Measurements from ENCODE around the gene GALE.

Gene GALE

GRCh38 chr1:23777979-23778814 lies 22.4 kb downstream of the GALE start, which contains the start of gene PITHD1:
Gene PITHD1, plus strand, starts transcription at chr1:23778418. Its CDS starts 98 bp downstream, at chr1:23778516.
- TF ChIP-seq Cebpa-rat (IDR thresholded peaks at IDR 0.05), result no peak
- Histone ChIP-seq H3K27me3 (no peaks in the 10 kb centered on the region), H3K4me1 (peaks cover 26 to 52% (median 39%) of the 10 kb centered on the region in 10 experiments), H3K4me2 (peak within 1 kb of the TSS; percentile 87 to 100 (median 97)), H3K36me3 (peaks cover 23 to 37% (median 35%) of the 10 kb centered on the region in 11 experiments; a peak in 21 of 22 replicates), H3K9ac (peak within 1 kb of the TSS; percentile 86 to 97 (median 92)), H3K9me3 (replicated peaks in 1 of 11) (no peaks in the 10 kb centered on the region), H4K20me1 (peaks cover 0 to 45% (median 18%) of the 10 kb centered on the region in 11 experiments; a peak in 19 of 22 replicates), H3K4me3 (peak within 1 kb of the TSS; percentile 72 to 92 (median 84)), H3K27ac (peak within 1 kb of the TSS; percentile 70 to 89 (median 82); a peak in 21 of 22 replicates)

DNA sequence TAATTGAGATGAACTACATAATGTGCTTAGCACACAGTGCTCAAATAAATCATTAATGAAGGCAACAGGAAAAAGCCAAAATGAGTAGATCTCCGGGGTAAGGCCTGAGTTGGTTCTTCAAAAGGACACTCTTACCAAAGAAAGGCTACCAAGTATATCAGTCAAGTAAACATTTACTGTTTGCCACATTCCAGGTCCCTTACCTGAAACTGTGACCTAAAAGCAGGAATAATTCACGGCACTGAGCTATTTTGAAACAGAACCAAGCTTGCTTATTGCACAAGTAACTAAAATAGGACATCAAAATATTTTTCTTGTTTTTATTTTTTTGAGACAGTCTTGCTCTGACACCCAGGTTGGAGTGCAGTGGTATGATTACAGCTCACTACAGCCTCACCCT lies 24.3 kb downstream of the GALE start:
- peaks cover 9 to 25% (median 18%) of the 10 kb centered on the region in 11 experiments; a peak in 20 of 22 replicates for H3K36me3 ChIP-seq
- H3K9ac ChIP-seq, result peak overlapping the region in 8 of 11 experiments; percentile 11 to 97 (median 42); a peak in 9 of 22 replicates
- H3K27ac ChIP-seq, result no peak overlapping the region
- H3K4me2 ChIP-seq, result 0 out of 22 replicates have a peak overlapping the region, but pooled peaks of 3 of the 11 experiments have one; percentile 87 to 97 (median 96)
- peaks cover 31 to 53% (median 42%) of the 10 kb centered on the region in 10 experiments for H3K4me1 ChIP-seq
- no peaks in the 10 kb centered on the region for H3K9me3 ChIP-seq (replicated peaks in 1 of 11)
- TF ChIP-seq Cebpa-rat (IDR thresholded peaks at IDR 0.05), result no peak
- H3K4me3 ChIP-seq, result no peak overlapping the region
- peaks cover 0 to 27% (median 14%) of the 10 kb centered on the region in 11 experiments; a peak in 19 of 22 replicates for H4K20me1 ChIP-seq
- no peaks in the 10 kb centered on the region for H3K27me3 ChIP-seq

GRCh38 chr1:23774174-23774880 lies 26.2 kb downstream of the GALE start:
- Histone ChIP-seq H4K20me1 (peaks cover 0 to 10% (median 7%) of the 10 kb centered on the region in 11 experiments; a peak in 18 of 22 replicates), H3K27me3 (no peaks in the 10 kb centered on the region), H3K9ac (peak overlapping the region in 1 of 11 experiments; percentile 29; a peak in 1 of 22 replicates), H3K4me2 (peak overlapping the region in 1 of 11 experiments; percentile 26; a peak in 1 of 22 replicates), H3K9me3 (replicated peaks in 1 of 11) (no peaks in the 10 kb centered on the region), H3K36me3 (peaks cover 0 to 18% (median 9%) of the 10 kb centered on the region in 11 experiments; a peak in 9 of 22 replicates), H3K27ac (no peak overlapping the region), H3K4me1 (peaks cover 16 to 44% (median 31%) of the 10 kb centered on the region in 10 experiments), H3K4me3 (no peak overlapping the region)
- no peak for TF ChIP-seq Cebpa-rat (IDR thresholded peaks at IDR 0.05)

DNA sequence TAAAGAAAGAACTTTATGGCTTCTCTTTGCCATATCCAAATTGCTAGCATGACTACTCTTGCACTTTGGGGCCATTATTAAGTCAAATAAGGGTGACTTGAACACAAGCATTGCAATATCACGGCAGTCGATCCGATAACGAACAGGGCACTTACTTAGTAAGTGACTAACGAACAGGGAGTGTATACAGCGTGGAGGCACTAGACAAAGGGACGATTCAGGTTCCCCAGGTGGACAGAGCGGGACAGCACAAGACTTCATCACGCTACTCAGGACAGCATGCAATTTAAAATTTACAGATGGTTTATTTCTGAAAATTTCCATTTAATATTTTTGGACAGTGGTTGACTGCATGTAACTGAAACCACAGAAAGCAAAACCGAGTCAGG lies 27.7 kb downstream of the GALE start:
- H3K27ac ChIP-seq, result no peak overlapping the region
- TF ChIP-seq Cebpa-rat (IDR thresholded peaks at IDR 0.05), result no peak

DNA sequence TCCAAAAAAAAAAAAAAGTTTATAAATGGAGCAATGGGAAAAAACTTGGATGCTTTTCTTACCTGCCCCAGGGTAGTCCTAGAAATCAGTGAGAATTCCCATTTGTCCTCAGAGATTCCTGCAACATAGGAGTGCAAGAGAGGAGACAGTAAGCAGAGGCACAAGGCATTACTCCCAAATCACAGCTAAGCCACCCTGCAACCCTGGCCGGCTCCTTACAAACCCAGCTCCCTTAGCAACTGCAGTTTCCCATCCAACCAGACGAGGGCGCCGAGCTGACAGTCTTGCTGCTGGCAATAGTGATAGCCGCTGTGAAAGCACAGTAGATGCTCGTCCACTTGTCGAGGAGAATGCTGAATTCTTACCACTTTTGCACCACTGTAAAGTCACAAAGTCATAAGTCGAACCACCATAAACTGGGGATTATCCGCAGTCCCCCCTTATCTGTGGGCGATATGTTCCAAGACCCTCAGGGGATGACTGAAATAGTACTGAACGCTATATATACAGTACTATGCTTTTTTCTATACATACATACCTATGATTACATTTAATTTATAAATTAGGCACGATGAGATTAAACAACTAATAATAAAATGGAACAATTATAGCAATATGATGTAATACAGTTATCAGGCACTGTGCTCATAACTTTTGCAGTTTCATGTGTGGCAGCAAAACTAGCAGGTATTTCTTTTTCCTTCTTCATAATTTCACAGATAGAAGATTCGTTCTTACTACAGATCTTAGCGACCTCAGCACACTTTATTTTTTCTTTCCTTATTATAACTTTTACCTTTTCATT lies 28.3 kb downstream of the GALE start:
- H3K9ac ChIP-seq, result peak overlapping the region in 2 of 11 experiments; percentile 12 to 26; a peak in 1 of 22 replicates
- H3K36me3 ChIP-seq, result peaks cover 0 to 37% (median 26%) of the 10 kb centered on the region in 11 experiments; a peak in 15 of 22 replicates
- no peaks in the 10 kb centered on the region for H4K20me1 ChIP-seq
- no peak for TF ChIP-seq Cebpa-rat (IDR thresholded peaks at IDR 0.05)
- no peak overlapping the region for H3K27ac ChIP-seq
- no peaks in the 10 kb centered on the region for H3K27me3 ChIP-seq
- no peaks in the 10 kb centered on the region for H3K9me3 ChIP-seq (replicated peaks in 1 of 11)
- H3K4me3 ChIP-seq, result no peak overlapping the region
- peaks cover 7 to 32% (median 19%) of the 10 kb centered on the region in 10 experiments for H3K4me1 ChIP-seq
- peak overlapping the region in 5 of 11 experiments; percentile 26 to 47 (median 36); a peak in 10 of 22 replicates for H3K4me2 ChIP-seq

More for the DNA sequence above, 27.7 kb downstream of the GALE start:
- no peaks in the 10 kb centered on the region for H3K9me3 ChIP-seq (replicated peaks in 1 of 11)
- peaks cover 12 to 38% (median 25%) of the 10 kb centered on the region in 10 experiments for H3K4me1 ChIP-seq
- H3K36me3 ChIP-seq, result peaks cover 0 to 32% (median 20%) of the 10 kb centered on the region in 11 experiments; a peak in 13 of 22 replicates
- no peaks in the 10 kb centered on the region for H4K20me1 ChIP-seq
- H3K4me2 ChIP-seq, result peak overlapping the region in 6 of 11 experiments; percentile 9 to 47 (median 34); a peak in 11 of 22 replicates
- no peak overlapping the region for H3K4me3 ChIP-seq
- no peaks in the 10 kb centered on the region for H3K27me3 ChIP-seq
- peak overlapping the region in 4 of 11 experiments; percentile 6 to 32 (median 19); a peak in 2 of 22 replicates for H3K9ac ChIP-seq

GRCh38 chr1:23768733-23769132 lies 31.8 kb downstream of the GALE start:
- Histone ChIP-seq H3K9ac (no peak overlapping the region), H3K36me3 (peaks cover 22 to 71% (median 48%) of the 10 kb centered on the region in 11 experiments; a peak in 21 of 22 replicates), H4K20me1 (peaks cover 0 to 14% (median 7%) of the 10 kb centered on the region in 11 experiments; a peak in 8 of 22 replicates), H3K4me2 (no peak overlapping the region), H3K27ac (no peak overlapping the region), H3K27me3 (no peaks in the 10 kb centered on the region), H3K9me3 (replicated peaks in 1 of 11) (no peaks in the 10 kb centered on the region), H3K4me1 (peaks cover 0 to 22% (median 14%) of the 10 kb centered on the region in 10 experiments; a peak in 13 of 20 replicates), H3K4me3 (no peak overlapping the region)
- no peak for TF ChIP-seq Cebpa-rat (IDR thresholded peaks at IDR 0.05)

GRCh38 chr1:23763041-23763577 lies 37.4 kb downstream of the GALE start:
- Histone ChIP-seq H3K4me3 (no peak overlapping the region), H3K36me3 (peaks cover 72 to 98% (median 85%) of the 10 kb centered on the region in 11 experiments), H3K9ac (no peak overlapping the region), H3K4me1 (peaks cover 0 to 22% (median 15%) of the 10 kb centered on the region in 10 experiments; a peak in 12 of 20 replicates), H3K27ac (no peak overlapping the region), H3K27me3 (no peaks in the 10 kb centered on the region), H4K20me1 (peaks cover 25 to 69% (median 60%) of the 10 kb centered on the region in 11 experiments; a peak in 19 of 22 replicates), H3K9me3 (replicated peaks in 1 of 11) (no peaks in the 10 kb centered on the region), H3K4me2 (peak overlapping the region in 4 of 11 experiments; percentile 15 to 23 (median 19); a peak in 4 of 22 replicates)
- no peak for TF ChIP-seq Cebpa-rat (IDR thresholded peaks at IDR 0.05)

All from BLaER1 treated with 17β-estradiol and CSF1 and Interleukin-3, amounts not matched to agents 10 nM and 100 nM (cell line).